HG02970 (cell line): ENCODE results near the gene RNF217.

ENCODE experiments used
- ATAC-seq: cut with Tn5 transposase; IDR thresholded peaks from one replicate; pipeline ENCODE4 v1.9.1; 2021; ENCODE audit warnings: mild to moderate bottlenecking, moderate library complexity, moderate number of reproducible peaks; ENCODE audit not compliant: unreplicated experiment, low FRiP score

Gene RNF217

GRCh38 chr6:124987291-124987690 lies 25.1 kb downstream of the RNF217 start:
- ATAC-seq: no peak

- no peak for ATAC-seq
Observed at GRCh38 chr6:124987999-124988591, 25.9 kb downstream of the RNF217 start.

- ATAC-seq: no peak
Observed at GRCh38 chr6:124989136-124989983, 27.1 kb downstream of the RNF217 start.

- no peak for ATAC-seq
Observed at GRCh38 chr6:124990988-124991387, 28.8 kb downstream of the RNF217 start.

GRCh38 chr6:124991764-124992295 lies 29.6 kb downstream of the RNF217 start:
- ATAC-seq: no peak

- no peak for ATAC-seq
Observed at GRCh38 chr6:124993327-124993726, 31.1 kb downstream of the RNF217 start.

- ATAC-seq: no peak
Observed at GRCh38 chr6:124994648-124995047, 32.4 kb downstream of the RNF217 start.

GRCh38 chr6:124995131-124995530 lies 32.9 kb downstream of the RNF217 start:
- no peak for ATAC-seq

GRCh38 chr6:124995645-124996325 lies 33.5 kb downstream of the RNF217 start:
- no peak for ATAC-seq

- no peak for ATAC-seq
Observed at GRCh38 chr6:124996411-124996810, 34.2 kb downstream of the RNF217 start.

GRCh38 chr6:124997196-124997875 lies 35.1 kb downstream of the RNF217 start:
- ATAC-seq: no peak

- ATAC-seq: no peak
Observed at GRCh38 chr6:124999105-124999764, 37.0 kb downstream of the RNF217 start.

GRCh38 chr6:125001684-125002405 lies 39.6 kb downstream of the RNF217 start:
- no peak for ATAC-seq

GRCh38 chr6:125002406-125002741 lies 40.1 kb downstream of the RNF217 start:
- ATAC-seq: no peak

GRCh38 chr6:125003070-125003469 lies 40.8 kb downstream of the RNF217 start:
- ATAC-seq: no peak

GRCh38 chr6:125004198-125004597 lies 42.0 kb downstream of the RNF217 start:
- no peak for ATAC-seq

GRCh38 chr6:125004797-125005595 lies 42.8 kb downstream of the RNF217 start:
- ATAC-seq: no peak

GRCh38 chr6:125008261-125008703 lies 46.0 kb downstream of the RNF217 start:
- no peak for ATAC-seq

GRCh38 chr6:125008957-125009356 lies 46.7 kb downstream of the RNF217 start:
- ATAC-seq: no peak
